Mesothelial cell of epicardium (in vitro differentiated cells): Measurements from ENCODE around the gene KNL1. TPM values are rescaled to one million over a fixed set of nuclear protein-coding genes. Genes with fewer than 3 reads are reported as not detected.

Experiments
- DNase-seq, 2 experiments: peaks; one replicate each; pipeline ENCODE4 v3.0.0; 2021; ENCODE audit warnings: low spot score in 2 of 2; ENCODE audit not compliant: unreplicated experiment in 2 of 2
- H3K27ac Mint-ChIP-seq: 2 replicates; pipeline ENCODE4 v1.8.0; 2021; ENCODE audit warnings: mixed read lengths
- H3K27me3 Mint-ChIP-seq: 2 replicates; pipeline ENCODE4 v1.8.0; 2021; ENCODE audit warnings: low read depth, mixed read lengths
- H3K36me3 Mint-ChIP-seq: 2 replicates; pipeline ENCODE4 v1.8.0; 2021; ENCODE audit warnings: mixed read lengths
- H3K4me1 Mint-ChIP-seq: 2 replicates; pipeline ENCODE4 v1.8.0; 2021; ENCODE audit warnings: mixed read lengths
- H3K4me3 Mint-ChIP-seq: 2 replicates; pipeline ENCODE4 v1.8.0; 2021; ENCODE audit warnings: mild to moderate bottlenecking, moderate library complexity, mixed read lengths
- H3K9me3 Mint-ChIP-seq: 2 replicates; pipeline ENCODE4 v1.8.0; 2021; ENCODE audit warnings: mixed read lengths
- CTCF ChIP-seq: fragments of 200-600 bp; sonication (generic); IDR thresholded peaks from one replicate; pipeline ENCODE4 v1.5.0; 2021; ENCODE audit warnings: antibody characterized with exemption; ENCODE audit not compliant: unreplicated experiment
- total RNA-seq: library from RNA; stranded (reverse); gene quantifications from 3 replicates; pipeline ENCODE4 v1.2.1, GENCODE V29; 2021

KNL1 gene
- total RNA-seq, 1 donor from 2014 or later, result 8.8 TPM

GRCh38 chr15:40706121-40706520, 112.1 kb downstream of the KNL1 start:
- Mint-ChIP-seq H3K4me3 (no peak overlapping the region), H3K27ac (no peak overlapping the region), H3K9me3 (no peaks in the 10 kb centered on the region), H3K4me1 (no peaks in the 10 kb centered on the region), H3K27me3 (no peaks in the 10 kb centered on the region), H3K36me3 (peaks cover 11% of the 10 kb centered on the region)
- no peak for TF ChIP-seq CTCF
- DNase-seq, result no peak

Other genes starting within 250 kb of the KNL1 start
- gene PHGR1, start 243.2 kb upstream of the KNL1 start, total RNA-seq, result 0.93 TPM in 1 of 3 replicates, not detected in the others
- 0.57 to 0.76 TPM (median 0.64 TPM) in 3 replicates for gene DISP2, start 236.0 kb upstream of the KNL1 start, total RNA-seq
- gene KNSTRN, start 211.5 kb upstream of the KNL1 start, total RNA-seq, result 29.9 to 34.6 TPM (median 31.1 TPM) in 3 replicates
- gene IVD, start 188.5 kb upstream of the KNL1 start, total RNA-seq, result 101 to 117 TPM (median 104 TPM) in 3 replicates
- gene BAHD1, start 153.3 kb upstream of the KNL1 start, total RNA-seq, result 23.8 to 25.0 TPM (median 23.9 TPM) in 3 replicates
- gene CHST14, start 123.3 kb upstream of the KNL1 start, total RNA-seq, result 39.2 to 41.9 TPM (median 40.4 TPM) in 3 replicates
- 27.2 to 30.1 TPM (median 28.8 TPM) in 3 replicates for gene CCDC32, start 29.2 kb upstream of the KNL1 start, total RNA-seq
- 11.9 to 14.5 TPM (median 13.0 TPM) in 3 replicates for gene RPUSD2, start 24.9 kb upstream of the KNL1 start, total RNA-seq
- 8.2 to 9.3 TPM (median 8.3 TPM) in 3 replicates for gene RAD51, start 100.9 kb downstream of the KNL1 start, total RNA-seq
- 25.1 to 29.3 TPM (median 26.9 TPM) in 3 replicates for gene RMDN3, start 161.0 kb downstream of the KNL1 start, total RNA-seq
- 12.6 to 15.8 TPM (median 14.4 TPM) in 3 replicates for gene GCHFR, start 169.8 kb downstream of the KNL1 start, total RNA-seq
- gene C15orf62, start 175.7 kb downstream of the KNL1 start, total RNA-seq, result 0.44 to 0.47 TPM (median 0.45 TPM) in 3 replicates
- gene ZFYVE19, start 212.8 kb downstream of the KNL1 start, total RNA-seq, result 20.9 to 24.4 TPM (median 24.2 TPM) in 3 replicates
- gene DNAJC17, start 213.2 kb downstream of the KNL1 start, total RNA-seq, result 36.4 to 44.3 TPM (median 41.2 TPM) in 3 replicates
- 0.63 to 1.7 TPM (median 1.2 TPM) in 3 replicates for gene PPP1R14D, start 234.5 kb downstream of the KNL1 start, total RNA-seq
- 141 to 152 TPM (median 147 TPM) in 3 replicates for gene SPINT1, start 249.8 kb downstream of the KNL1 start, total RNA-seq